BE2C (cell line): ENCODE measurements around the gene C15orf61.

Experiments
- DNase-seq: peaks from one replicate; pipeline ENCODE4 v3.0.0-alpha.2; 2020
- H3K27me3 ChIP-seq: fragments of 250-450 bp; sonication (Bioruptor Pico); 2 replicates; pipeline ENCODE4 v1.5.1; 2020; ENCODE audit warnings: mild to moderate bottlenecking
- H3K36me3 ChIP-seq: fragments of 250-450 bp; sonication (Bioruptor Pico); 2 replicates; pipeline ENCODE4 v1.5.1; 2020; ENCODE audit warnings: mild to moderate bottlenecking
- H3K4me1 ChIP-seq: fragments of 250-450 bp; sonication (Bioruptor Pico); 2 replicates; pipeline ENCODE4 v1.5.1; 2020
- H3K4me3 ChIP-seq: 2 replicates; pipeline ENCODE4 v1.5.1; 2011; ENCODE audit warnings: low read depth, low read length
- H3K9me3 ChIP-seq: fragments of 250-450 bp; sonication (Bioruptor Pico); 2 replicates; pipeline ENCODE4 v1.5.1; 2020
- TF ChIP-seq, protein P1 (sequence below): IDR thresholded peaks from 2 replicates; pipeline ENCODE4 v1.5.1; 2012; ENCODE audit warnings: mild to moderate bottlenecking, low read depth, low read length

The C15orf61 gene

DNA sequence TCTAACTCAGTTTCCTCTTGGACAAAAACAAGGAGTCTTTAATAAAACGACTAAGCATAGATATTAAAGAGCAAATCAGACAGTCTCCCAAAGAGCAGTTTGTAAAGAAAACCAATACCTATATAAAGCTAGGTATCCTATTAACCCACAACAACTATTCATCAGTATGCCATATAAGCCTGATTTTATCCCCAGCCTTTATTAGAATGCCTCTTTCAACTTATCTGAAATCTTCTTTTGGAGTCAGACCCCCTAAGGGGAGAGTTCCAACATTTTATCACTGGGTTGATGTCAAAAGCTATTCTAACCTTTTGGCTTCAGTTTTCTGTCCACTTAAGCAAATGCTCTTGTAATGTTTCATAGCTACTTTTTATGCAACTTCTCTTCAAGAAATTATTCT is 39.4 kb downstream of the C15orf61 start:
- TF ChIP-seq, protein P1, sequence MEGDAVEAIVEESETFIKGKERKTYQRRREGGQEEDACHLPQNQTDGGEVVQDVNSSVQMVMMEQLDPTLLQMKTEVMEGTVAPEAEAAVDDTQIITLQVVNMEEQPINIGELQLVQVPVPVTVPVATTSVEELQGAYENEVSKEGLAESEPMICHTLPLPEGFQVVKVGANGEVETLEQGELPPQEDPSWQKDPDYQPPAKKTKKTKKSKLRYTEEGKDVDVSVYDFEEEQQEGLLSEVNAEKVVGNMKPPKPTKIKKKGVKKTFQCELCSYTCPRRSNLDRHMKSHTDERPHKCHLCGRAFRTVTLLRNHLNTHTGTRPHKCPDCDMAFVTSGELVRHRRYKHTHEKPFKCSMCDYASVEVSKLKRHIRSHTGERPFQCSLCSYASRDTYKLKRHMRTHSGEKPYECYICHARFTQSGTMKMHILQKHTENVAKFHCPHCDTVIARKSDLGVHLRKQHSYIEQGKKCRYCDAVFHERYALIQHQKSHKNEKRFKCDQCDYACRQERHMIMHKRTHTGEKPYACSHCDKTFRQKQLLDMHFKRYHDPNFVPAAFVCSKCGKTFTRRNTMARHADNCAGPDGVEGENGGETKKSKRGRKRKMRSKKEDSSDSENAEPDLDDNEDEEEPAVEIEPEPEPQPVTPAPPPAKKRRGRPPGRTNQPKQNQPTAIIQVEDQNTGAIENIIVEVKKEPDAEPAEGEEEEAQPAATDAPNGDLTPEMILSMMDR, result no peak
- H3K4me3 ChIP-seq, result no peak overlapping the region
- no peak for DNase-seq
- H3K27me3 ChIP-seq, result no peaks in the 10 kb centered on the region
- 0 out of 2 replicates have a peak, but pooled peaks cover 6% of the 10 kb centered on the region for H3K36me3 ChIP-seq
- H3K9me3 ChIP-seq, result peaks cover 2% of the 10 kb centered on the region; the same call in 1 of the 2 replicates
- no peaks in the 10 kb centered on the region; the same call in none of the 2 replicates for H3K4me1 ChIP-seq

DNA sequence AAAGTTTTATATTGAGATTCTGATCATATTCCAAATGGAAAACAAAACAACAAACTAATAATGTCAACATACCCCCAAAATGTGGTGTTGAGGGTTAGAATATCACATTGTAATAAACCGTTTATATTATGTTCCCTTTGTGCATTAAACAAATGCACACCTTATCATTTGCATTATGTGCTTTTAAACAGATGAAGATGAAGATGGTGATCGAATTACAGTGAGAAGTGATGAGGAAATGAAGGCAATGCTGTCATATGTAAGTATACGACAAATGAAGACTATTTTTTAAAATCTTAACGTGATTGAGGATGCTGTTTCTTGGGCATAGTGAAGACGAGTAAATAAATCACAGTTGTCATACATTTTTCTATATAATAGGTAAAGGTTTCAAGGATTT is 42.2 kb downstream of the C15orf61 start:
- no peak for DNase-seq
- peaks cover 3% of the 10 kb centered on the region; the same call in 1 of the 2 replicates for H3K36me3 ChIP-seq
- H3K4me3 ChIP-seq, result no peak overlapping the region
- TF ChIP-seq, protein P1, result no peak
- H3K4me1 ChIP-seq, result no peaks in the 10 kb centered on the region; the same call in none of the 2 replicates
- no peaks in the 10 kb centered on the region for H3K27me3 ChIP-seq
- H3K9me3 ChIP-seq, result peaks cover 2% of the 10 kb centered on the region; the same call in 1 of the 2 replicates

DNA sequence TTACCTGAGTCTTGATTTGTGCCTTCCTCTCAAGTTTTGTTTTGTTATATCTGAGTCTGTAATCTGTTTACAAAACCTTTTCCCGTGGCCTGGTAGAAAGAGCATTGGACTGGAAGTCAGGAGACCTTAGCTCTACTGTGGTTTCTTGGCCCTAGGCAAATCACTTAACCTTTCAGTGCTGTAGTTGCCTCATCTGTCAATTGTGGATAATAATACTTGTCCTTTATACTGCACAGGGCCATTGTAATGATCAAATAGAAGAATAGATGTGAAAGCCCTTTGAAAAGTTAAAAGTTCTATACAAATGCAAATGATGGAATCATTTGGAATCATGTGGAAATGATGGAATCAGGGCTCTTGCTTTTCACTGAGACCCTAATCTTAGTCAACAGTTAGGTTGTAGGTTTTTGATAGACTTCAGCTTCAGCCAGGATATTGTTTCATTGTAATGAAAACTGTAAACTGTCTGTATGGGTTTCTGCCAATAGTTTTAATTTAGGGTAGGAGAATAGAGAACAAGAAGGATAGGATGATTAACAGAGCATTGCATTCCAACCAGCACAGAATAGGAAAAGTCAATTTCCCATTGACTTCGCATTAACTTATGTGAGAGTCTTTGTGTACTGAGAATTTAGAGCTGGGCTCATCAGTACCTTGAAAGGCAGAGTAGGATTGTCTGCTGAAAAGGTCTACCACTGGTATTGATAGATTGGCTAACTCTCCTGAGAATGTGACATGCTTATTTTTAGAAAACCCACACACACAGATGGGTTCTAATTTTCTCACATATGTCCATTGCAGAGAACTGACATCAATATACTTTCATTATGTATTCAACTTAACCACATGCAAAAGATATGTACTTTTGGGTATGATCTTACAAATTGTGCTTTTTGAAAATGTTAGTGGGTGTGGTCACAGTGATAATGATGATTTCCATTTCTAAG is 43.4 kb downstream of the C15orf61 start:
- Histone ChIP-seq H3K9me3 (no peaks in the 10 kb centered on the region), H3K36me3 (peaks cover 3% of the 10 kb centered on the region; the same call in 1 of the 2 replicates), H3K4me1 (no peaks in the 10 kb centered on the region; the same call in none of the 2 replicates), H3K27me3 (no peaks in the 10 kb centered on the region), H3K4me3 (no peak overlapping the region)
- TF ChIP-seq, protein P1, result no peak
- no peak for DNase-seq

- no peak overlapping the region for H3K4me3 ChIP-seq
- H3K27me3 ChIP-seq, result no peaks in the 10 kb centered on the region
- DNase-seq, result no peak
- TF ChIP-seq, protein P1, result no peak
- no peaks in the 10 kb centered on the region for H3K9me3 ChIP-seq
- peaks cover 3% of the 10 kb centered on the region; the same call in 1 of the 2 replicates for H3K36me3 ChIP-seq
- H3K4me1 ChIP-seq, result no peaks in the 10 kb centered on the region; the same call in none of the 2 replicates
Observed at GRCh38 chr15:67564968-67565345, 44.0 kb downstream of the C15orf61 start.

GRCh38 chr15:67569668-67570067 is 48.7 kb downstream of the C15orf61 start:
- no peaks in the 10 kb centered on the region for H3K9me3 ChIP-seq
- no peaks in the 10 kb centered on the region for H3K27me3 ChIP-seq
- no peak for DNase-seq
- no peaks in the 10 kb centered on the region; the same call in 1 of the 2 replicates for H3K4me1 ChIP-seq
- TF ChIP-seq, protein P1, result no peak
- H3K4me3 ChIP-seq, result no peak overlapping the region
- H3K36me3 ChIP-seq, result peaks cover 3% of the 10 kb centered on the region; the same call in 1 of the 2 replicates
